H1 (cell line): ENCODE measurements around the gene MED31. TPM values are rescaled to one million over a fixed set of nuclear protein-coding genes. Genes with fewer than 3 reads are reported as not detected.

ENCODE experiments used
- CTCF ChIA-PET: fragments of 300-600 bp; sonication (Branson Sonifier 250); formaldehyde crosslinking; loops from one replicate; lab custom pipeline; 2021; ENCODE audit not compliant: partially characterized antibody; lab: Charles Lee
- POLR2A ChIA-PET: fragments of 300-600 bp; sonication (Branson Sonifier 250); formaldehyde crosslinking; loops from one replicate; lab custom pipeline; 2021; ENCODE audit warnings: inconsistent platforms; ENCODE audit not compliant: partially characterized antibody; lab: Charles Lee
- DNase-seq, 2 experiments: peaks; one replicate each; pipeline versions ENCODE4 v3.0.0 to v3.0.0-alpha.2; 2010 to 2022; ENCODE audit warnings: low spot score in 2 of 2, low read depth in 1 of 2, mixed read lengths in 1 of 2
- FAIRE-seq: peaks from 2 replicates; lab custom pipeline; 2011; peaks lifted over from hg19 to GRCh38; lab: Jason Lieb, UNC
- H2AFZ ChIP-seq: 2 replicates; pipeline ENCODE4 v1.8.1; 2012; ENCODE audit warnings: low read length, inconsistent platforms
- H2AK5ac ChIP-seq: 2 replicates; pipeline ENCODE4 v1.6.1; 2013; ENCODE audit warnings: low read depth, low read length
- H2BK120ac ChIP-seq: replicated peaks from 2 replicates; pipeline ENCODE3; 2013; ENCODE audit warnings: low read depth, low read length, inconsistent platforms
- H2BK12ac ChIP-seq: 2 replicates; pipeline ENCODE4 v1.6.1; 2013; ENCODE audit warnings: low read depth, low read length
- H2BK15ac ChIP-seq: 2 replicates; pipeline ENCODE4 v1.6.1; 2013; ENCODE audit warnings: low read length
- H2BK20ac ChIP-seq: 2 replicates; pipeline ENCODE4 v1.6.1; 2013; ENCODE audit warnings: low read length
- H2BK5ac ChIP-seq: 2 replicates; pipeline ENCODE4 v1.6.1; 2013; ENCODE audit warnings: low read depth, low read length
- H3K14ac ChIP-seq: 2 replicates; pipeline ENCODE4 v1.6.1; 2013; ENCODE audit warnings: inconsistent platforms; ENCODE audit not compliant: insufficient read length
- H3K18ac ChIP-seq: 2 replicates; pipeline ENCODE4 v1.6.1; 2013; ENCODE audit warnings: low read length; ENCODE audit errors: extremely low read depth
- H3K23ac ChIP-seq: 2 replicates; pipeline ENCODE4 v1.6.1; 2013; ENCODE audit warnings: inconsistent platforms; ENCODE audit not compliant: insufficient read length
- H3K23me2 ChIP-seq: 2 replicates; pipeline ENCODE4 v1.6.1; 2013; ENCODE audit warnings: low read depth, low read length
- H3K27ac ChIP-seq: 2 replicates; pipeline ENCODE4 v1.6.1; 2011; ENCODE audit warnings: low read depth, low read length, inconsistent platforms
- H3K27me3 ChIP-seq, 4 experiments: replicated peaks in 1 of 4; 1 replicate in 1 of 4; 2 replicates in 3 of 4; pipeline versions ENCODE4 v1.6.1 to v1.8.1; 2011 to 2013; ENCODE audit warnings: low read length in 3 of 4, mild to moderate bottlenecking in 3 of 4, inconsistent platforms in 2 of 4, mixed read lengths in 2 of 4, moderate library complexity in 1 of 4; ENCODE audit not compliant: control insufficient read depth in 3 of 4, insufficient read depth in 3 of 4; ENCODE audit errors: extremely low read depth in 1 of 4
- H3K36me3 ChIP-seq, 4 experiments: 2 replicates each; pipeline versions ENCODE4 v1.6.1 to v1.8.1; 2011 to 2013; ENCODE audit warnings: mild to moderate bottlenecking in 4 of 4, low read length in 3 of 4, moderate library complexity in 2 of 4, control low read depth in 1 of 4, inconsistent platforms in 1 of 4; ENCODE audit not compliant: insufficient read depth in 4 of 4, control insufficient read depth in 2 of 4
- H3K4ac ChIP-seq: replicated peaks from 2 replicates; pipeline ENCODE3; 2013; ENCODE audit warnings: low read length, low read depth, mixed read lengths, inconsistent platforms; ENCODE audit not compliant: insufficient read length
- H3K4me1 ChIP-seq, 4 experiments: replicated peaks in 1 of 4; 1 replicate in 1 of 4; 2 replicates in 3 of 4; pipeline versions ENCODE4 v1.6.1 to v1.8.1; 2011 to 2013; ENCODE audit warnings: low read length in 3 of 4, inconsistent platforms in 2 of 4, mixed read lengths in 1 of 4; ENCODE audit not compliant: insufficient read depth in 4 of 4, control insufficient read depth in 3 of 4
- H3K4me2 ChIP-seq, 2 experiments: 2 replicates each; pipeline versions ENCODE4 v1.6.1 to v1.8.1; 2011 to 2013; ENCODE audit warnings: low read depth in 2 of 2, low read length in 2 of 2, control low read depth in 1 of 2, inconsistent platforms in 1 of 2, mild to moderate bottlenecking in 1 of 2; ENCODE audit not compliant: insufficient read depth in 1 of 2
- H3K4me3 ChIP-seq, 4 experiments: fragments of 200-600, 300-600 bp in 1 of 4; sonication (generic), shearing (Covaris generic), sonication (Bioruptor Twin) in 1 of 4; 2 replicates each; pipeline versions ENCODE4 v1.5.1 to v1.8.1; 2011 to 2016; ENCODE audit warnings: low read length in 4 of 4, low read depth in 3 of 4, control low read depth in 2 of 4, inconsistent platforms in 2 of 4, mild to moderate bottlenecking in 2 of 4, mixed read lengths in 1 of 4, moderate library complexity in 1 of 4; ENCODE audit not compliant: insufficient read depth in 2 of 4; ENCODE audit errors: extremely low read depth in 1 of 4
- H3K56ac ChIP-seq: replicated peaks from 2 replicates; pipeline ENCODE3; 2013; ENCODE audit warnings: low read depth, mild to moderate bottlenecking, mixed read lengths, low read length, inconsistent platforms; ENCODE audit not compliant: insufficient read length
- H3K79me1 ChIP-seq: 2 replicates; pipeline ENCODE4 v1.6.1; 2013; ENCODE audit warnings: low read depth, low read length, control low read depth
- H3K79me2 ChIP-seq, 2 experiments: 2 replicates each; pipeline versions ENCODE4 v1.6.1 to v1.8.1; 2012 to 2013; ENCODE audit warnings: low read length in 2 of 2, mild to moderate bottlenecking in 2 of 2, inconsistent platforms in 1 of 2; ENCODE audit not compliant: insufficient read depth in 2 of 2, control insufficient read depth in 1 of 2
- H3K9ac ChIP-seq, 4 experiments: replicated peaks in 1 of 4; 1 replicate in 1 of 4; 2 replicates in 3 of 4; pipeline versions ENCODE4 v1.6.1 to v1.8.1; 2011 to 2013; ENCODE audit warnings: low read depth in 3 of 4, low read length in 3 of 4, control low read depth in 2 of 4, mild to moderate bottlenecking in 2 of 4, moderate library complexity in 2 of 4, inconsistent platforms in 1 of 4; ENCODE audit errors: extremely low read depth in 1 of 4
- H3K9me3 ChIP-seq, 2 experiments: 2 replicates each; pipeline versions ENCODE4 v1.6.1 to v1.8.1; 2012 to 2013; ENCODE audit warnings: mild to moderate bottlenecking in 2 of 2, moderate library complexity in 2 of 2, control low read depth in 1 of 2, inconsistent platforms in 1 of 2, low read depth in 1 of 2, low read length in 1 of 2, mixed read lengths in 1 of 2; ENCODE audit not compliant: insufficient read depth in 2 of 2
- H4K20me1 ChIP-seq, 2 experiments: replicated peaks in 1 of 2; 2 replicates each; pipeline versions ENCODE3 to v1.8.1; 2011 to 2013; ENCODE audit warnings: inconsistent platforms in 2 of 2, low read length in 2 of 2, mild to moderate bottlenecking in 1 of 2; ENCODE audit not compliant: insufficient read depth in 2 of 2, control insufficient read depth in 1 of 2
- H4K5ac ChIP-seq: 2 replicates; pipeline ENCODE4 v1.6.1; 2013; ENCODE audit warnings: low read length, low read depth, mixed read lengths, inconsistent platforms; ENCODE audit not compliant: insufficient read length
- H4K8ac ChIP-seq: 2 replicates; pipeline ENCODE4 v1.8.0; 2013; ENCODE audit warnings: mild to moderate bottlenecking, moderate library complexity, low read length, inconsistent platforms; ENCODE audit not compliant: insufficient read depth; ENCODE audit errors: extremely low read depth
- H4K91ac ChIP-seq: replicated peaks from 2 replicates; pipeline ENCODE3; 2013; ENCODE audit warnings: low read length, mixed read lengths, inconsistent platforms; ENCODE audit not compliant: insufficient read length
- GTF2F1 ChIP-seq: IDR thresholded peaks from 2 replicates; pipeline ENCODE4 v1.6.1; 2012; ENCODE audit warnings: low read depth, low read length, improper control_type of control experiment, borderline replicate concordance
- KDM1A ChIP-seq: fragments of 200-600, 300-600 bp; sonication (generic); IDR thresholded peaks from 2 replicates; pipeline ENCODE4 v1.7.1; 2016; ENCODE audit warnings: mild to moderate bottlenecking, low read length, borderline replicate concordance
- SIX5 ChIP-seq: IDR thresholded peaks from 2 replicates; pipeline ENCODE4 v1.6.1; 2011; ENCODE audit warnings: mild to moderate bottlenecking, low read depth, low read length
- WGBS, 2 experiments: shearing (Covaris generic) in 1 of 2; methylation state at CpG; one replicate each; pipeline versions ENCODE4 v1.1.6 to v1.1.7; 2013 to 2015; ENCODE audit warnings: low lambda C conversion rate in 2 of 2, mixed read lengths in 2 of 2, inconsistent platforms in 1 of 2, low coverage in 1 of 2, missing lambda C conversion rate in 1 of 2; ENCODE audit not compliant: insufficient replicate concordance in 2 of 2, insufficient coverage in 1 of 2, insufficient read length in 1 of 2; ENCODE audit errors: extremely low coverage in 1 of 2, missing lambda C conversion rate in 1 of 2; 5-methylcytosine and 5-hydroxymethylcytosine counted together
- polyA plus RNA-seq, 7 experiments: library from polyadenylated mRNA; depleted of rRNA in 3 of 7; stranded (reverse) in 5 of 7; unstranded in 2 of 7; fragments of >200 nt in 5 of 7; fragments of 200-250 nt in 2 of 7; gene quantifications; 1 replicate in 5 of 7; 2 replicates in 1 of 7; 4 replicates in 1 of 7; pipeline versions ENCODE4 v1.2.1 to v1.2.3, GENCODE V29; 2011 to 2013; ENCODE audit warnings: missing spikeins in 2 of 7, mixed read lengths in 2 of 7
- total RNA-seq: library from RNA; stranded (reverse); fragmentation: NEBNext Ultra II Directional; extraction: Animal tissue kit (Norgen Biotek cat#: 25700); gene quantifications from 2 replicates; pipeline ENCODE4 v1.2.1, GENCODE V29; 2021

MED31 gene
- total and polyA plus RNA-seq, 2 of the 8 experiments (the other 6 are each of a cell fraction or from before 2014, with no cell fraction given), result 4.6 to 12.3 TPM

DNA sequence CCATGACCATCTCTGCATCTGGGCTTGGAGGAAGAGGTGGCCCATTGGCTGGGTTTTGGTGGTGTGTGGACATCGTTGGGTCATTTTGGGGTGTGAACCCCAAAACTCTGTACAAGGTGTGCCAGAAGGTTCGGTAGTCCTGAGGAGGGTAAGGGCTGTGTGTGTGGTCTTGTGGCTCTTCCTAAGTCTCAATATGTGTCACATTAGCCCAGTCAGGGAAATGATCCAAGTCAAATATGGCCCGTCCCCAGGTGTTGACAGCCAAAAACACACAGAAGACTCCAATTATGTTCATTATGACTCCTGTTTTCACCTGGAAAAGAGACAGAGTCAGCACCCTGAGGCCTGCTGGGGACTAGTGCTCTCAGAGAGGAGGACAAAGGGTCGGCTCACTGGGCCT, 34.6 kb upstream of the MED31 start:
- H3K27me3 ChIP-seq, result no peaks in the 10 kb centered on the region; a peak in 1 of 7 replicates
- ChIA-PET CTCF (interaction anchor here (0.6 to 2.1 kb wide), 5 partner anchors 16 to 255 kb away, joined by 3 to 5 read pairs (median 4); partner anchors contain the start of gene SLC13A5), POLR2A (no interaction called here)
- FAIRE-seq (no peak), DNase-seq (no peak)
- no peaks in the 10 kb centered on the region for H3K23me2 ChIP-seq
- no peak overlapping the region for H2BK120ac ChIP-seq
- H3K23ac ChIP-seq, result no peak overlapping the region
- H3K4me3 ChIP-seq, result no peak overlapping the region
- no peak overlapping the region for H3K18ac ChIP-seq
- H3K27ac ChIP-seq, result no peak overlapping the region
- no peaks in the 10 kb centered on the region for H3K79me1 ChIP-seq
- 84% methylated on average over 3 of the region's 4 CpGs; no CpG with 5 or more reads in 1 of the 2 experiments for WGBS, 2 experiments
- no peak overlapping the region for H2AK5ac ChIP-seq
- H2AFZ ChIP-seq, result no peak overlapping the region
- no peaks in the 10 kb centered on the region for H3K9me3 ChIP-seq
- no peaks in the 10 kb centered on the region for H3K79me2 ChIP-seq
- H3K4ac ChIP-seq, result no peak overlapping the region
- H3K4me2 ChIP-seq, result no peak overlapping the region
- H4K91ac ChIP-seq, result no peak overlapping the region
- H2BK15ac ChIP-seq, result no peak overlapping the region
- no peaks in the 10 kb centered on the region for H3K36me3 ChIP-seq
- H4K8ac ChIP-seq, result no peak overlapping the region
- no peak overlapping the region for H3K56ac ChIP-seq
- H4K20me1 ChIP-seq, result no peaks in the 10 kb centered on the region
- H3K14ac ChIP-seq, result no peak overlapping the region
- no peak overlapping the region for H3K9ac ChIP-seq
- H2BK20ac ChIP-seq, result no peak overlapping the region
- no peaks in the 10 kb centered on the region; a peak in 1 of 7 replicates for H3K4me1 ChIP-seq
- no peak overlapping the region for H4K5ac ChIP-seq
- no peak overlapping the region for H2BK5ac ChIP-seq
- no peak overlapping the region for H2BK12ac ChIP-seq
- TF ChIP-seq KDM1A (no peak), GTF2F1 (no peak), SIX5 (no peak)
